CD14-positive monocyte (primary cell): ENCODE data around the gene ASIC2. TPM values are rescaled to one million over a fixed set of nuclear protein-coding genes. Genes with fewer than 3 reads are reported as not detected.

ENCODE experiments used
- DNase-seq, 3 donors: peaks; one replicate each; pipeline ENCODE4 v3.0.0-alpha.2; 2011 to 2022
- H2AFZ ChIP-seq: 2 replicates; pipeline ENCODE4 v1.6.0; 2012; ENCODE audit warnings: mild to moderate bottlenecking, low read depth, low read length, inconsistent platforms; ENCODE audit not compliant: insufficient read depth, poor library complexity, severe bottlenecking
- H3K27ac ChIP-seq, 2 donors: 1 replicate in 1 of 2; 2 replicates in 1 of 2; pipeline ENCODE4 v1.5.1; 2012 to 2013; ENCODE audit warnings: low read length in 2 of 2, control low read depth in 1 of 2, inconsistent platforms in 1 of 2, low read depth in 1 of 2, mild to moderate bottlenecking in 1 of 2
- H3K27me3 ChIP-seq, 2 donors: one replicate each; pipeline versions ENCODE4 v1.6.0 to v1.6.1; 2011 to 2013; ENCODE audit warnings: low read length in 2 of 2; ENCODE audit not compliant: control insufficient read depth in 2 of 2, insufficient read depth in 2 of 2
- H3K36me3 ChIP-seq, 2 donors: replicated peaks in 1 of 2; 1 replicate in 1 of 2; 2 replicates in 1 of 2; pipeline versions ENCODE4 v1.5.1 to v1.6.1; 2012 to 2013; ENCODE audit warnings: low read length in 2 of 2, control low read depth in 1 of 2, inconsistent platforms in 1 of 2, mild to moderate bottlenecking in 1 of 2; ENCODE audit not compliant: insufficient read depth in 2 of 2, control insufficient read depth in 1 of 2
- H3K4me1 ChIP-seq, 2 donors: 1 replicate in 1 of 2; 2 replicates in 1 of 2; pipeline versions ENCODE4 v1.5.1 to v1.6.1; 2012 to 2013; ENCODE audit warnings: low read length in 2 of 2, control low read depth in 1 of 2, inconsistent platforms in 1 of 2, mild to moderate bottlenecking in 1 of 2, moderate library complexity in 1 of 2; ENCODE audit not compliant: insufficient read depth in 2 of 2, control insufficient read depth in 1 of 2
- H3K4me2 ChIP-seq: replicated peaks from 2 replicates; pipeline ENCODE3; 2012; ENCODE audit warnings: low read length, moderate library complexity, mild to moderate bottlenecking; ENCODE audit not compliant: poor library complexity, severe bottlenecking; ENCODE audit errors: extremely low read depth
- H3K4me3 ChIP-seq, 3 experiments: fragments of 200-600 bp in 1 of 3; sonication (generic) in 1 of 3; replicated peaks in 1 of 3; 1 replicate in 2 of 3; 2 replicates in 1 of 3; pipeline ENCODE4 v1.5.1; 2011 to 2013; ENCODE audit warnings: low read length in 3 of 3, mild to moderate bottlenecking in 3 of 3, control low read depth in 2 of 3, low read depth in 2 of 3, inconsistent platforms in 1 of 3, moderate library complexity in 1 of 3
- H3K79me2 ChIP-seq: 2 replicates; pipeline ENCODE4 v1.6.0; 2012; ENCODE audit warnings: mild to moderate bottlenecking, control low read depth, inconsistent platforms, low read length, moderate library complexity; ENCODE audit not compliant: insufficient read depth
- H3K9ac ChIP-seq: 2 replicates; pipeline ENCODE4 v1.6.0; 2017; ENCODE audit warnings: low read length, mild to moderate bottlenecking; ENCODE audit not compliant: insufficient read depth, poor library complexity, severe bottlenecking
- H3K9me3 ChIP-seq, 2 donors: replicated peaks in 1 of 2; 1 replicate in 1 of 2; 2 replicates in 1 of 2; pipeline versions ENCODE4 v1.5.1 to v1.6.1; 2012 to 2013; ENCODE audit warnings: low read length in 2 of 2, control low read depth in 1 of 2; ENCODE audit not compliant: control insufficient read depth in 1 of 2, insufficient read depth in 1 of 2
- H4K20me1 ChIP-seq: 2 replicates; pipeline ENCODE4 v1.6.0; 2012; ENCODE audit warnings: mild to moderate bottlenecking, low read length, control low read depth, moderate library complexity; ENCODE audit not compliant: insufficient read depth
- H3K27ac Mint-ChIP-seq, 7 donors: one replicate each; pipeline ENCODE4 v1.8.0; 2020; ENCODE audit warnings: mild to moderate bottlenecking in 7 of 7, mixed read lengths in 7 of 7, moderate library complexity in 6 of 7, inconsistent platforms in 2 of 7
- H3K27me3 Mint-ChIP-seq, 3 donors: one replicate each; pipeline ENCODE4 v1.8.0; 2021 to 2022; ENCODE audit warnings: low read depth in 3 of 3, mild to moderate bottlenecking in 3 of 3, mixed read lengths in 3 of 3, moderate library complexity in 3 of 3, inconsistent platforms in 1 of 3
- H3K36me3 Mint-ChIP-seq, 2 donors: one replicate each; pipeline ENCODE4 v1.8.0; 2020; ENCODE audit warnings: mixed read lengths in 2 of 2, inconsistent platforms in 1 of 2, mild to moderate bottlenecking in 1 of 2
- H3K4me1 Mint-ChIP-seq: one replicate; pipeline ENCODE4 v1.8.0; 2020; ENCODE audit warnings: mild to moderate bottlenecking, mixed read lengths
- H3K4me3 Mint-ChIP-seq, 2 donors: one replicate each; pipeline ENCODE4 v1.8.0; 2020; ENCODE audit warnings: mild to moderate bottlenecking in 2 of 2, mixed read lengths in 2 of 2, moderate library complexity in 1 of 2
- H3K9me3 Mint-ChIP-seq, 7 donors: one replicate each; pipeline ENCODE4 v1.8.0; 2020 to 2022; ENCODE audit warnings: mixed read lengths in 7 of 7, mild to moderate bottlenecking in 6 of 7, moderate library complexity in 6 of 7, inconsistent platforms in 2 of 7
- WGBS: methylation state at CpG from one replicate; pipeline ENCODE4 v1.1.5; 2013; ENCODE audit warnings: missing lambda C conversion rate; ENCODE audit not compliant: insufficient coverage; 5-methylcytosine and 5-hydroxymethylcytosine counted together
- intact Hi-C, 2 donors: fragments of 100-400 bp; cut with micrococcal nuclease; formaldehyde crosslinking; loops; one replicate each; pipeline versions ENCODE4 v1.15.0 to v1.15.1; 2023
- polyA plus RNA-seq, 3 donors: library from polyadenylated mRNA; depleted of rRNA in 1 of 3; unstranded in 2 of 3; stranded (reverse) in 1 of 3; fragments of 300-500 nt in 2 of 3; fragments of >200 nt in 1 of 3; fragmentation: Illumina TruSeq in 2 of 3; gene quantifications; 1 replicate in 2 of 3; 2 replicates in 1 of 3; pipeline ENCODE4 v1.2.3, GENCODE V29; 2012 to 2021
- TF ChIP-seq, protein P1 (sequence below): fragments of 200-600 bp; IDR thresholded peaks from one replicate; pipeline ENCODE4 v1.8.0; 2022; ENCODE audit warnings: antibody characterized with exemption, mild to moderate bottlenecking

The ASIC2 gene
- polyA plus RNA-seq, 3 donors = not detected

GRCh38 chr17:33205552-33205951, 87.5 kb downstream of the ASIC2 start:
- no peaks in the 10 kb centered on the region for H3K9me3 ChIP-seq
- H3K4me1 Mint-ChIP-seq = no peaks in the 10 kb centered on the region
- no peaks in the 10 kb centered on the region for H4K20me1 ChIP-seq
- DNase-seq = no peak
- no peaks in the 10 kb centered on the region for H3K27me3 ChIP-seq
- 100% methylated on average over 2 of the region's 8 CpGs for WGBS
- H2AFZ ChIP-seq = no peak overlapping the region
- H3K4me1 ChIP-seq = no peaks in the 10 kb centered on the region
- H3K4me3 Mint-ChIP-seq = no peak overlapping the region
- intact Hi-C loops = no loop called here
- no peak overlapping the region for H3K27ac ChIP-seq
- no peaks in the 10 kb centered on the region for H3K36me3 Mint-ChIP-seq
- H3K27ac Mint-ChIP-seq = no peak overlapping the region
- peaks cover 3 to 4% (median 4%) of the 10 kb centered on the region in 3 donors for H3K27me3 Mint-ChIP-seq
- TF ChIP-seq, protein P1, sequence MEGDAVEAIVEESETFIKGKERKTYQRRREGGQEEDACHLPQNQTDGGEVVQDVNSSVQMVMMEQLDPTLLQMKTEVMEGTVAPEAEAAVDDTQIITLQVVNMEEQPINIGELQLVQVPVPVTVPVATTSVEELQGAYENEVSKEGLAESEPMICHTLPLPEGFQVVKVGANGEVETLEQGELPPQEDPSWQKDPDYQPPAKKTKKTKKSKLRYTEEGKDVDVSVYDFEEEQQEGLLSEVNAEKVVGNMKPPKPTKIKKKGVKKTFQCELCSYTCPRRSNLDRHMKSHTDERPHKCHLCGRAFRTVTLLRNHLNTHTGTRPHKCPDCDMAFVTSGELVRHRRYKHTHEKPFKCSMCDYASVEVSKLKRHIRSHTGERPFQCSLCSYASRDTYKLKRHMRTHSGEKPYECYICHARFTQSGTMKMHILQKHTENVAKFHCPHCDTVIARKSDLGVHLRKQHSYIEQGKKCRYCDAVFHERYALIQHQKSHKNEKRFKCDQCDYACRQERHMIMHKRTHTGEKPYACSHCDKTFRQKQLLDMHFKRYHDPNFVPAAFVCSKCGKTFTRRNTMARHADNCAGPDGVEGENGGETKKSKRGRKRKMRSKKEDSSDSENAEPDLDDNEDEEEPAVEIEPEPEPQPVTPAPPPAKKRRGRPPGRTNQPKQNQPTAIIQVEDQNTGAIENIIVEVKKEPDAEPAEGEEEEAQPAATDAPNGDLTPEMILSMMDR = no peak
- H3K4me2 ChIP-seq = no peak overlapping the region
- H3K36me3 ChIP-seq = no peaks in the 10 kb centered on the region
- H3K79me2 ChIP-seq = no peaks in the 10 kb centered on the region
- H3K4me3 ChIP-seq = no peak overlapping the region
- peaks cover 0 to 8% (median 0%) of the 10 kb centered on the region in 7 donors for H3K9me3 Mint-ChIP-seq
- H3K9ac ChIP-seq = no peak overlapping the region

- WGBS = 95% methylated on average over 2 of the region's 2 CpGs
- Histone ChIP-seq H3K9me3 (no peaks in the 10 kb centered on the region), H3K4me3 (no peak overlapping the region), H3K36me3 (no peaks in the 10 kb centered on the region), H3K4me2 (no peak overlapping the region), H3K27ac (no peak overlapping the region), H4K20me1 (no peaks in the 10 kb centered on the region), H3K9ac (no peak overlapping the region), H3K4me1 (no peaks in the 10 kb centered on the region), H2AFZ (no peak overlapping the region), H3K79me2 (no peaks in the 10 kb centered on the region), H3K27me3 (no peaks in the 10 kb centered on the region)
- no peak for DNase-seq
- Mint-ChIP-seq H3K9me3 (peaks cover 0 to 5% (median 0%) of the 10 kb centered on the region in 7 donors), H3K4me3 (no peak overlapping the region), H3K4me1 (no peaks in the 10 kb centered on the region), H3K27me3 (peaks cover 3 to 4% (median 4%) of the 10 kb centered on the region in 3 donors), H3K36me3 (no peaks in the 10 kb centered on the region), H3K27ac (no peak overlapping the region)
- intact Hi-C loops = no loop called here
- TF ChIP-seq, protein P1 = no peak
Measured at GRCh38 chr17:33204701-33205100, 88.4 kb downstream of the ASIC2 start.
